IPS DF 19.7 (cell line): ENCODE data around the gene MBNL2.
"Not testable (repeated sequence)": the region's sequence is repeated elsewhere in the genome, so short reads cannot be mapped to it uniquely, and the experiment has no call there.

Experiments used
- DNase-seq: peaks from one replicate; pipeline ENCODE4 v3.0.0-alpha.2; 2013; ENCODE audit warnings: low read depth, low spot score

The MBNL2 gene

DNA sequence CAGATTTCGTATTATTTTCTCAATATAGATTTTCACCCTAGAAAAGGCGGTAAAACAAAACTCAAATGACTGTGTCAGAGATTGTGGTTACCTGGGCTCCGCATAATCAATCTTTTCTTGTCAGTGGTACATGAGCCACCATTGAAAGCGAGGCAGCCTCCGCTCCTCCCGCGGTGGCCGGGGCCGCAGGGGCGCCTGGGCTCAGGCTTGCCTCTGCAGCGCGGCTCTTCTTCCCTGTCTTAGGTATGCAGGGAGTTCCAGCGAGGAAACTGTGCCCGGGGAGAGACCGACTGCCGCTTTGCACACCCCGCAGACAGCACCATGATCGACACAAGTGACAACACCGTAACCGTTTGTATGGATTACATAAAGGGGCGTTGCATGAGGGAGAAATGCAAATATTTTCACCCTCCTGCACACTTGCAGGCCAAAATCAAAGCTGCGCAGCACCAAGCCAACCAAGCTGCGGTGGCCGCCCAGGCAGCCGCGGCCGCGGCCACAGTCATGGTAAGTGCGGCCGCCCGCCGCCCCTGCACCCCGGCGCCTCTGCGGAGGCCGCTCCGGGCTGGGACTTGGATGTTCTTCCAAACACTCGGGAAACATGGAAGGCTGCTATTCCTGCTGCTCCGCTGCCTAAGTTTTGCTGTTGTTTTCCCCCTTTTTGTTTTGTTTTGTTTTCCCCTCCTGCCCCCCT, 124.6 kb downstream of the MBNL2 start:
- DNase-seq, result no peak

DNA sequence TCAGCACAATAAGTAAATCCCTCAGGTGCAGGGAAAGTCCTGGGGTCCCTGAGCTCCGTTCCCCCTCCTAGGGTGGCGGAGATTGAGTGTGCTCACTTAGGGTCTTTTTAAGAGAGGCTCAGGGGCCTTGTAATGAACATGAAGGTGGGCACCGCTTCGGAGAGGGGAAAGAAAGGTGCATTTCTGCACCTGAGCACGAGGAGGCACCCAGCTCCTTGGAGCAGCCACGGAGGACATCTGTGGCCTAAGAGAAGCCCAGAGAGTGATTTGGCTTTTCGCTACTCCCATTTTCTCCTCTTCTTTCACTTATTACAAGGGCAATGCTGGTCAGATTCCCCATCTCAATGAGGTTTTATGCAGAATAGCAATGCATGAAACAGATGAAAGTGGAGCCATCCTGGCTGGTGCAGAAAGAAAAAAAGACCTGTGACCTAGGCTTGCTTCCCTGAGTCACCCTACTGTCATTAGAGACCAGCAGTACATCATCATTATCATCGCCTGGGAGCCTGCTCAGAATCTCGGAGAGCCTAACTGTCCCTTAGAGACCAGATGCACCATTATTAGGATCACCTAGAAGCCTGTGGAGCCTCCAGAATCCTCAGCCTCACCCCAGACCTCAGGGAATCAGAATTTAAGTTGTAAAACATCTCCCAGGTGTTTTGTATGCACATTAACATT, 125.3 kb downstream of the MBNL2 start:
- no peak for DNase-seq

DNA sequence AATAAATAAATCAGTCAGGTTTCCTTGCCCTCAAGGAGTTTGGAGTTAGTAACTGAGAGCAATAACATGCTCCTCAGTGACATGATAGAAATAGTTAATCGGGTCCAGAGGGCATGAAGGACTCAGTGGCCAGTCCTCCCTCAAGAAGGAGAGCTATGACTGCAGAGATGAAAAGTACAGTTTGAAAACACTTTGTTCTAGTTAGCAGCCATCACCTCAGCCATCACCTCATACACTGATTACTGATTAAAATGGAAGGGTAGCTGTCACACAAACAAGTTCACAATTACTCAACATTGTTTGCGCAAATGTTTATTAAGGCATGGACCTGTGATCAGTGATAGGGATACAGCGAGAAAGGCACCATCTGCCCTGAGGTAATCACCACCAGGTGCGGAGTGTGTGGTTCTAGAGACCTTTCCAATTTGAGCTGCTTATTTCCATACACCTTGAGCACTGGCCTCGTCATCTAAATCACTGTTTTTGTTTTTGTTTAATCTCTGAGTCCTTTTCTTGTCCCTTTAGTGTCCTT, 126.5 kb downstream of the MBNL2 start:
- DNase-seq, result no peak

DNA sequence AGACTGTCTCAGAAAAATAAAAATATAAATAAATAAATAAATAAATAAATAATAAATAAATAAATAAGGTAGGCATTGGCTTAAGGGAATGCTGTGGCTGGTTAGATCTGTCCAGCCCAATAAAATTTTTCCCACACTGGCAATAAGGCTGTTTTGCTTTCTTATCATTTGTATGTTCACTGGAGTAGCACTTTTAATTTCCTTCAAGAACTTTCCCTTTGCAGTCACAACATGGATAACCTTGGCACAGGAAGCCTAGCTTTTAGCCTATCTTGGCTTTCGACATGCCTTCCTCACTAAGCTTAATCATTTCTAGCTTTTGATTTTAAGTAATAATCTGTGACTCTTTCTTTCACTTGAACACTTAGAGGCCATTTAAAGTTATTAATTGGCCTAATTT, 129.9 kb downstream of the MBNL2 start:
- not testable (repeated sequence) for DNase-seq

DNA sequence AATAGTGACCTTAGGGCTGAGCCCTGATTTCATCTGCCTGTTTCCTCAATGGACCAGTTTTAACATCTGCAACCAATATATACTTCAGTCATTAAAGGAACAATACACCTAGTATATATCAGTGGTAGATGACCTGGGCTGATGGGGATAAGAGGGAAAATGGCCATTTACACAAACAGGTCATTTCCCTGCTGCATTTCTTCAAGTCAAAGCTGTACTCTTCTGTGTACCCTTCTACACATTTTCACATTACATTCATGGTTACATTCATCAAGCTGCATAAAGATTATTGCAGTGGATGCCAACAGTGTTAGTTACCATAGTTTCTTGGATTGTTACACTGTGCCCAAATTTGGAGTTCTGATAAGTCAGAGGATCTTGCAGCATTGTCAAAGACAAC, 130.7 kb downstream of the MBNL2 start:
- no peak for DNase-seq

DNA sequence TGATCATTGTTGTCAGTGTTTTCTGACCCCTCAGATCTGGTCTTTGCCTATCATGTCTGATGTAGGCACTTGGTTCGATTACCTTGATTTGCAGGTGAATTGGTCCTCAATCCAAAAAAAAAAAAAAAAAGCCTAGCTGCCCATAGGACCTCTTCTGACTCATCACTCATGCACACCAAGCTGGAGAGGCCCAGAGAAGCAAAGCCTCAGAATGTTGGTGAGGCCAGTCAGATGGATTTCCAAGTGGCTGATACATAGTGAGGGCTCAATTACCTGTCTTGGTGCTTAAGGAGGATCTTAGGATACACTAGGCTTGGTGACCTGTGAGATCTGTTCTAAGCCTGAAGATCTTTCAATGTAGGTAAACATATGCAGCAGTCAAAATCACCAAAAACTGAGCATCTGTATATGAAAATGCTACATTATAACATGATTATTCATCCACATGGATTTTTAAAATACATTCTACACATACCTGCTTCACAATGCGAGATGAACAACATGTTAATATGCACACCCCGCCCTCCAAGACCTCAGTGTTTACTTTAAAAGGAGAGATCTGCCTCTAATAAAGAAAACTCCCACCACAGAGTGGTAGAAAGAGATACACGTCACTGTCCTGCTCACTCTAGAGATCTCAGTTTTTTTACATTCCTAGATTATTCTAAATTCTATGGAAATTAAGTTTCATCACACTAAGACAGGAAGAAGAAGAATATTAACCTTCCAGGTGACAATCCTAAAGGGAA, 132.0 kb downstream of the MBNL2 start:
- DNase-seq, result no peak

DNA sequence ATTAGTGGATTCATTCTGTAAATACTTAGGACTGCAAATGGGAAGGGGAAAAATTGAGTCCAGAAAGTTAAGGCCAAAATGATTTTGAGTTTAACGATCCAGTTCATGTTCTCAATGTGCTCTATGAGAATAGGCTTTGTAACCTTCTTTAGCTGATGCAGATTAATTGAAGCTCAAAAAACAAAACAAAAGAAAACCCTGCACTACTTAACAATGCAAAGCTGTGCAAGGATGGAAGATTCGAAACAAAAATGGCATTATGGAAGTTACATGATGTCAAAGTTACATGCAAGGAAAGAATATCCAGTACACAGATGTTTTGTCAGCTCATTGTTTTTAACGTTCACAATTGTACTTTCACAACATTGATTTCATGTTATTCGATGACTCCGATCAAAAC, 132.7 kb downstream of the MBNL2 start:
- DNase-seq, result no peak

DNA sequence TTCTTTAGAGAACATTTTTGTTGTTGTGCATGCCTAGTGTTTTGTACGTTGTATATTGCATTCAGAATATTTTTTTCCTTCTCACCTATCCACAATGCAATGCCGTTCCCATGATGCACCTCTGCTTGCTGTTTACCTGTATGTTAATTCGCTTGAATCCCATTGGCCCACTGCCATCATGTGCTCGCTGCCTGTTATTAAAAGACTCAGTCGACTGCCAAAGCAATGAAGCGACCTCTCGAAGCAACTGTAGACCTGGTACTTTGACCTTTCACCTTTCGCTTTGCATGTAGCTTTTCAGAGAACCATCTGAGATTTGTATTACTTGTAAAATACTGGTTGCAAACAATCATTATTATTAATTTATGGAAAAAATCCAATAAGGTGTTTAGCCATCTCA, 134.5 kb downstream of the MBNL2 start:
- no peak for DNase-seq

DNA sequence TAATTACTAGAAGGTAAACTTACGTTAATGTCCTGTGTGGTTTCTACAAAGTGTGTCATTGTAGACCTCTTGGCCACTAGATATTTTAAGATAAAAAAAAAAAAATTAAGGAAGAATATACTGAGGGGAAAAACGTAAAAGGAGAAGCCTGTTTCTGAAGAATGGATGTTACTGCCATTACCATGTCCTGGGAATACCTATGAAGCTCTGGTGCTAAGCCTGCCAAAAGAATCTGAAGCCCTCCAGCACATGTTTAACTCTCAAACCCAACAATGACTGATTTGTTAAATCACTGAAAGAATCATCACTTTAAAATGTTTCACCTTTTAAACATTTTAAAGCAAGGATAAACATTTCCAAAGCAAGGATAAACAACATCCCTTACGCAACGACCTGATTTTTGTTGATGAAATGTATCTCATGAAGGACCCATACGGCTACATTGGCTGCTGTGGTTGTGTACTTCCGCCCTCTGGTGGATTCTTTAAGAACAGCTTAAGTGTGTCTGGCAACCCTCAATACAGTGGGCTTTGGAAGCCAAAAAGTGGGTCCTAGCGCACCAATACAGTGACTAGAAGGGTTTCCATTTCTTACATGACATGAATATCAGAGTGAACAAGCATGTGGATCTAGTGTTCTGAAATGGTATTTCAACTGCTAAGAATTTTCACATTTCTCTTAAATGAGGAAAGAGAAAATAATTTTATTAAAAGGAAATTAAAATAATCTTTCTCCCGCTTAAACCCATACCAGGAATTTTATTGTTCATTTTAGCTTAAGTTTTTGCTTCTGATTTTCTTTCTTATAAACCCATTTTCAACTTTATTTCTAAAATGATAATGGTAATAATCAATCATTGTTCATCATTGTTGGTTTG, 137.3 kb downstream of the MBNL2 start:
- no peak for DNase-seq

DNA sequence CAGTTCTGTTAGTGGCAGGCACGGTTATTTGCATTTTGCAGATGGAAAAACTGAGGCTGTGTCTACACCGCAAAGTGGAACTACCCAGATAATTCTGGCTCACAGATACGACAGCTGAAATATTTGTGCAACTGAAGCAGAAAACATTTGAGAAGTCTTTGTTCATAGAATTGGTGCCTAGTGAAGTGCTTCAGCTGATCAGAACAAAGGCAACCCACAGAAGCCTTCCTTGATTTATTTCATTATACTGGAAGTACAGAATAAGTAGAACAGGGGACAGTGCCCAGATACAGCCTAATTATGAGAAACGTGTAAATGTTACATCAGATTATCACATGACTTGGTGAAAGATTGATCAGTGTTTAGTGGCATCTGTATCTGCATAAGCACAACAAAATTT, 138.5 kb downstream of the MBNL2 start:
- no peak for DNase-seq

DNA sequence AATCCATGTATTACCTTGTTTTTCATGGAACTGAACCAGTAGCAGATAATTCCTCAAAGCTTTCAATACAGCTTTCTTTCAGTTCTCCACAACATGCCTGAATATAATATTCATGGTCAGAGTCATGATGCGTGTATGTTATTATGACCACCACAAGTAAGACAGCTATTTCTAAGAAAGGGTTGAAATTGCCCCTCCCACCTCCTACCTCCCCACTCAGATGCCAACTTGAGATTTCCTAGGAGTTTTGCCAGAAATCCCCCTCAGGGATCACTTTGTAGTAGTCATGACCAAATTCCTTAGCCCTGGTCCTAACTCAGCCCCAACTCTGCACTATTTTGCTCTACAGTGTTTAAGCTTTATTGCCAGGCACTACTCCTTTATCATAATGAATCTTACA, 141.9 kb downstream of the MBNL2 start:
- DNase-seq, result no peak

DNA sequence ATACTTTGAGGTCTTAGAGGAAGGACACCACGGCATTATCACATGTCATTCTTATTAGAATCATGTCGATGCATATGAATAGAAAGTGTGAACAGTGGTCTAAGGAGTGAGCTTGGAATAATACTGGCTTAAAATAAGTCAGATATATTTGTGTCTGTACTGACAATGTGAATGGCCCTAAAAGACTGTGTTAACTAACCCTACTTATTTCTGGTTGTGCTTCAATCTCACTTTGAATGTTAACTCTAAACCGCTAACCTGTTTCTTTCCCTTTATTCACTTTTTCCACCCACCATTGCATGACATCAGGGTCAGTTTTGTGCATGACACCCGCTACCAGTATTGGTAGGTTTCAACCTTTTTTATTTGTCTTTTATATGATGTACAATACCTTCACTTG, 142.7 kb downstream of the MBNL2 start:
- no peak for DNase-seq

DNA sequence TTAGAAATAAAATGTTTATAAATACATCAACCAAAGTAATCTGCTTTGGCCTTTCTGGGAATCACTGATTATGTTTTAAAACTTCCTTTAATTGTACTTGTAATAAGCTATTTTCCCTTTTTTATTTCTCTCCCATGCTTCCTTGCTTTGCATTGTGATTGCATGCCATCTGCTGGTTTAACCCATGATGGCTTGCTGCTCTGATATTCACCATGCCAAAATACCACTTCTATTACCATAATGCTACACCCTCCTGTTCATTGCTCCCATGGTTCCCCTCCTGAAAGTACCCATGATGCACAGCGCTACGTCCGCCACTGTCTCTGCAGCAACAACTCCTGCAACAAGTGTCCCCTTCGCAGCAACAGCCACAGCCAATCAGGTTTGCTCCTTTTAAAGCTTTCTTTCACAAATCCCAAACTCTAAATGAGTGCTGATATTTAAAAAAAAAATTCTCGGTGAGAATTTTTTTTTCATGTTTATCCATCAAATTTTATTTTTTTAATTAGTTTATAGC, 144.1 kb downstream of the MBNL2 start:
- no peak for DNase-seq

DNA sequence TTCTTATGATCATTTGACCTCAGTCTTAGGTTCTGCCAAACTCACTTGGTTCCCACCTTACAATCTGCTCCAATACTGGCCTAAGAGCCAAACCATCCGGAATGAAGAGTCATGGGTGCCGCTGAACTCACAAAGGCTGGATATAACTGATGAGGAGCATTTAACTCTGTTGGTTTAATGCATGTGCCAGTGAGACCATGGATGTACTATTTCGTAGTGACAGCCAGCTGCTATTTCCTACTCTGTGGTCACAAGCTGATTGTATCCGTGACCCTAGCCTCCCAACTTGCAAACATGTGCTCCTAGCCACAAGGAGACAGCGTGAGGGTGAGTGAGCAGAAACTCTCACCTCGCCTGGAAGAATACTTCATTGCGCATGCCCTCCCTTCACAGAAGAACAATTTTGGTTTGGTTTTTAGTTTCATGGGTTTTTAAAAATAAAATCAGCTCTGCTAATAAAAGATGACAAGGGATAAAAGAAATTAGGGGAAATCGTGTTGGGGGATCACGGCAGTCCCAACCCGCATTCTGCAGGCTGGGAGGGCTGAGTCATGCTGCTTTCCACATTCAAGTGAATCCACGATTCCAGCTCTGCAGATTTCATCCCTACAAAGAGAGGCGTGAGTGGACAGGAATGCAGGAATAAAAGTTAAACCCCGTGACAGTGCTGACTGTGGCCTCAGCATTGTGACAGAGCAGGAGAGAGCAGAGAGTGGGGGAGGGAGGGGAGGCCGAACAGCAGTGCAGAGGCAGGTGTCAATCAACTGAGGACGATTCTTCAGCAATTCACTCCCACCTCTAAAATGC, 145.1 kb downstream of the MBNL2 start:
- no peak for DNase-seq

DNA sequence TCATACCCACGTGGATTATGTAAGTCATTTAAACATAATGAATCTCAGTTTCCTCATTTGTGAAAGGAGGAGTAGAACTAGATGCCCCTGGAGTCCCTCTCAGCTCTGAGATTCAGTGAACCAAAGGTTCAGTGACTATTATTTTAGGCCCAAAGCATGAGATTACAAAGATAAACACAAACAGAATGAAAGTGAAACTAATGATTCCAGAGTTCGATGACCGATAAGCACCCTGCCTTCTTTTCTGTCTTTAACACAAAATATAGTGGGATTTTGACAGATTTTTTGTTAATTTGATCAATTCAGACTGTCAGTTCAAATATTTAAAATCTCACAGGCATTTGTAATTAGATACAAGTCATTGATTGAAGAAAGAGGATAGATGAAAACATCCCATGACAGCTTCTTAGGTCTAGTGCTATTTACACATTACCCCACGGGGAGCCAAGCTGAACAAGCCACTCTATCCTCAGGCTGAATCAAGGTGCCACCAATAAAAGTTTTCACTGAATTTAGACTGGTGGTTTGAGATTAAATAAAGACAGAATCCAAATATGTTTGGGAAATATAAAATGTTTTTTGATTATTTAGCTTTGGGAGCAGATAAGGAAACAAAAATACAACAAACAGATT, 147.2 kb downstream of the MBNL2 start:
- DNase-seq, result no peak

DNA sequence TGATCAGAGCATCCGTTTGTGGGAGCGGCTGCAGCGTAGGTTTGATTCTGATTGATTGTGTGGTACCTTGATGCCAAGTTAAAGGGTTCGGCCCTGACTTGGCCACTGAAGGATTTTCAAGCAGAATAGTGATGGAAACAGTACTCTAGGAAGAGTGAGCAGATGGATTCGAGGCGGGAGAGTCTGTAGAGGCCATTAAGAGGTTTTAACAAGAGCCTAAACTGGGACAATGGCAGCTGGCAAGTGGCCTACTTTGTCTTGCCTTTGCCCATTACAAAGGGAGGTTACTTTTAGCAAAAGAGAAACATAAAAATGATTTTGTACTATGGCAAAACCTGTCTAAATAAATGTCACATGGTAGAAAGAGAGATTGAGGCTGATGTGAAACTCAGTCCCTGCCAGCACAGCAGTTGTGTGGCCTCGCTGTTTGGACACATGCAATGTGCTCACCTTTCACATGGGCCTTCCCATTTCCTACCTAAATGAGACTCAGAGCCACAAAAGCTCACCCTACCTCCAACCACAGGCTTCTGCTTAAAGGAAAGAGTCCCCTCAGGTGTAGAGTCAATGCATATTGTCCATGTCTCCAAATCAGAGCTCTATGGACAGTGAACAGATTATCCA, 149.5 kb downstream of the MBNL2 start:
- DNase-seq, result no peak

DNA sequence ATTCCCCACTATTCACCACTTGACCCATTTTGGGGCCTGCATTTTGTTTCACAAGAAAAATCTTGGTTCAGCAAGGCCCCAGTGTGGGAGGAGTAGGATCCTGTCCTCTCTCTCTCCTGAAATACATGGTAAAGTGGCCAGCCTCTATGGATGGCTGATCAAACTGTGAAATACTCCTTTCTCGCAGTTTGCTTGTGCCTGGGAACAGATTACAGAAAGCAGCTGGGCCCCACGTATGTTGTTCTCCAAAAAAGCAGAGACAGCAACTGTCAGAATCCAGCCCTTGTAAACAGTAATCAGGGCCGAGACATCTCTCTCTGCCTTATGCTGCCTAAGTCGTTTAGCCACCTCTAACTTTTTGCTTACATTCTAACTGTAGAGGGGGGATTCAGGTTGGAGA, 150.8 kb downstream of the MBNL2 start:
- no peak for DNase-seq

DNA sequence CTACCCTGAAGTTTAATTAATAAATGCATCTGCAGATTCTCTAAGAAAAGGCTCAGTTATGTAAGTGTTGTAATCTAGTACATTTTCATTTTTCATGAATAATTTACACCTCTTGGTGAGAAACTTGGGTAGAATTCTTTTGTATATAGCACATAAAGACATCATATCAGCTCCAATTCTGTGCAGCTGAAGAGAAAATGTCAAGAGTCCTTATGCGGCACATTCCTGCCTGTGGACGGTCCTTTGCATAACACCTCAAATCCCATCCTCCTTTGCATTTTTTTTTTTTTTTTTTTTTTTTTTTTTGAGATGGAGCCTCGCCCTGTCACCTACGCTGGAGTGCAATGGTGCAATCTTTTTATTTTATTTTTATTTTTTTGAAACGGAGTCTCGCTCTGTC, 151.7 kb downstream of the MBNL2 start:
- no peak for DNase-seq

DNA sequence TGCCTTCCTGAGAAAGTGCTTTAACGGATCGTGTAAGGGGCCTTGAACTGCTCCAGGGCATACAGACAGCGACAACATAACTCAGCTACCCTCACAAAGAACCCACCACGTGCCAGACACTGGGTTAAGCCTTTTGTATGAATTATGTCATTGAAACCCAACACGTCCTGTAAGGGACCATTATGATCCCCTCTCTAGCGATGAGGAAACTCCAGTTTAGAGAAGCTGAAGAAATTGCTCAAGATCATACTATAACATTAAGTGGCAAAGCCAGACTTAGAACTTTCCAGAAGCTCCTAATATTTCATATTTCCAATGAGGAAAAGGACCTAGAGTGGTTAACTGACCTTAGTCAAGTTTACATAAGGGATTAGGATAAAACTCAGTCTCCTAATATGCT, 154.8 kb downstream of the MBNL2 start:
- DNase-seq, result no peak

DNA sequence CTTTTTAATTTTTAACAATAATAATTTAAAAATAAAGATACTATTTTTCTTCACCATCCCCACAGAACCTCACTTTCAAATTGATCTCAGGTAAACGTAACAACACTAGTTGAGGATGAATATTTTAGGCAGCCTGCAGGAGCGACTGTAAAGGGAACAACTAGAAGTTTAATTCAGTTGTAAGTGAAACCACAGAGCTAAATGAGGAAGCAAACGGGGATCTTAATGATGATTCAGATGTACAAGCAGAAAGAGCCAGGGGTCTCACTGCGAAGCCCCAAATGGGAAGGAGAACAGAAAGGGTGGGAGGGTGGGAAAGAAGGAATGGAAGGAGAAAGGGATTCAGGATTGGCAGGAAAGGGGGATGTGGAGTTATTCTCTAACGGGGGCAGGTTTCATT, 157.3 kb downstream of the MBNL2 start:
- DNase-seq, result no peak
